ENCODE measurements around the gene UBE2J2. TPM values are rescaled to one million over a fixed set of nuclear protein-coding genes. Genes with fewer than 3 reads are reported as not detected.

Gene UBE2J2
- total and polyA plus RNA-seq, 2 of the 8 experiments (the other 6 are each of a cell fraction or from before 2014, with no cell fraction given), result 33.6 to 67.9 TPM

- TF ChIP-seq SIX5 (IDR thresholded peaks at IDR 0.05; ENCODE audit: low read depth, low read length) (no peak), MAX (IDR thresholded peaks at IDR 0.05) (peak; percentile 89), ATF3 (IDR thresholded peaks at IDR 0.05; ENCODE audit: insufficient read depth, low read depth, low read length) (peak; percentile 71; the same call in 1 of the 2 replicates), USF2 (IDR thresholded peaks at IDR 0.05; ENCODE audit: low read length) (peak; percentile 92), GTF2F1 (IDR thresholded peaks at IDR 0.05; ENCODE audit: borderline replicate concordance, low read depth, low read length) (no peak), POLR2AphosphoS5 (IDR thresholded peaks at IDR 0.05; ENCODE audit: low read depth, low read length) (no peak), SAP30 (IDR thresholded peaks at IDR 0.05; ENCODE audit: insufficient read depth, insufficient replicate concordance, low read length) (no peak)
These were observed 31.0 kb upstream of the UBE2J2 start (continued) for GRCh38 chr1:1304331-1305299.

Data from H1 (cell line).